HEK293 (cell line): ENCODE data around the gene ZNF618.

ENCODE experiments used
- CTCF ChIA-PET: fragments of 350-600 bp; formaldehyde crosslinking; extraction: SDS; loops from one replicate; lab custom pipeline; 2021; ENCODE audit warnings: antibody characterized with exemption; lab: Yijun Ruan, JAX
- POLR2A ChIA-PET: fragments of 300-600 bp; formaldehyde crosslinking; extraction: SDS; loops from one replicate; lab custom pipeline; 2020; ENCODE audit warnings: antibody characterized with exemption, inconsistent platforms; lab: Yijun Ruan, JAX
- H3K27ac ChIP-seq: fragments of 200-500 bp; sonication (Bioruptor generic); 2 replicates; pipeline ENCODE4 v1.5.1; 2014; ENCODE audit warnings: low read depth, low read length, control low read depth, inconsistent platforms; ENCODE audit errors: extremely low read depth
- H3K36me3 ChIP-seq, 2 experiments: fragments of 200-500 bp in 1 of 2; sonication (Bioruptor generic) in 1 of 2; 1 replicate in 1 of 2; 2 replicates in 1 of 2; pipeline ENCODE4 v1.5.1; 2014 to 2017; ENCODE audit warnings: inconsistent platforms in 2 of 2, low read length in 2 of 2; ENCODE audit not compliant: control insufficient read depth in 2 of 2, insufficient read depth in 1 of 2
- H3K4me1 ChIP-seq: fragments of 200-500 bp; sonication (Bioruptor generic); 2 replicates; pipeline ENCODE4 v1.5.1; 2014; ENCODE audit warnings: mild to moderate bottlenecking, low read length, inconsistent platforms; ENCODE audit not compliant: control insufficient read depth, insufficient read depth
- H3K4me3 ChIP-seq: 2 replicates; pipeline ENCODE4 v1.5.1; 2011; ENCODE audit warnings: low read depth, mild to moderate bottlenecking, control low read depth, low read length, moderate library complexity
- H3K9me3 ChIP-seq: fragments of 200-500 bp; sonication (Bioruptor generic); 2 replicates; pipeline ENCODE4 v1.5.1; 2014; ENCODE audit warnings: low read depth, low read length, inconsistent platforms; ENCODE audit not compliant: control insufficient read depth, insufficient read depth
- BCL11A ChIP-seq: fragments of 450-650 bp; formaldehyde crosslinking; IDR thresholded peaks from 2 replicates; pipeline ENCODE4 v1.5.1; 2016; ENCODE audit warnings: low read depth, missing biosample characterization, missing genetic modification characterization
- OVOL3 ChIP-seq: fragments of 450-650 bp; formaldehyde crosslinking; IDR thresholded peaks from 2 replicates; pipeline ENCODE4 v1.5.1; 2016; ENCODE audit warnings: missing biosample characterization, missing genetic modification characterization
- ZBTB21 ChIP-seq: fragments of 450-650 bp; formaldehyde crosslinking; IDR thresholded peaks from 2 replicates; pipeline ENCODE4 v1.5.1; 2017; ENCODE audit warnings: missing biosample characterization, missing genetic modification characterization
- ZNF155 ChIP-seq: fragments of 450-650 bp; formaldehyde crosslinking; IDR thresholded peaks from 2 replicates; pipeline ENCODE4 v1.5.1; 2016; ENCODE audit warnings: missing biosample characterization, missing genetic modification characterization
- ZNF211 ChIP-seq: fragments of 450-650 bp; formaldehyde crosslinking; IDR thresholded peaks from 2 replicates; pipeline ENCODE4 v1.5.1; 2016; ENCODE audit warnings: low read depth, missing biosample characterization, missing genetic modification characterization
- ZNF239 ChIP-seq: fragments of 450-650 bp; formaldehyde crosslinking; IDR thresholded peaks from 2 replicates; pipeline ENCODE4 v1.5.1; 2016; ENCODE audit warnings: missing biosample characterization, missing genetic modification characterization
- ZNF324 ChIP-seq: fragments of 450-650 bp; formaldehyde crosslinking; IDR thresholded peaks from 2 replicates; pipeline ENCODE4 v1.5.1; 2016; ENCODE audit warnings: missing biosample characterization, missing genetic modification characterization
- ZNF510 ChIP-seq: fragments of 450-650 bp; formaldehyde crosslinking; IDR thresholded peaks from 2 replicates; pipeline ENCODE4 v1.5.1; 2018; ENCODE audit warnings: mild to moderate bottlenecking, missing genetic modification characterization, missing biosample characterization; ENCODE audit not compliant: insufficient replicate concordance
- ZNF548 ChIP-seq: fragments of 450-650 bp; formaldehyde crosslinking; IDR thresholded peaks from 2 replicates; pipeline ENCODE4 v1.5.1; 2016; ENCODE audit warnings: missing biosample characterization, missing genetic modification characterization
- ZNF600 ChIP-seq: fragments of 450-650 bp; formaldehyde crosslinking; IDR thresholded peaks from 2 replicates; pipeline ENCODE4 v1.5.1; 2016; ENCODE audit warnings: missing biosample characterization, missing genetic modification characterization
- ZNF626 ChIP-seq: fragments of 450-650 bp; sonication (Bioruptor Pico); formaldehyde crosslinking; IDR thresholded peaks from 2 replicates; pipeline ENCODE4 v1.5.1; 2018; ENCODE audit warnings: missing biosample characterization, missing genetic modification characterization, inconsistent platforms
- ZNF629 ChIP-seq: fragments of 450-650 bp; formaldehyde crosslinking; IDR thresholded peaks from 2 replicates; pipeline ENCODE4 v1.5.1; 2017; ENCODE audit warnings: missing biosample characterization, missing genetic modification characterization
- ZNF747 ChIP-seq: fragments of 450-650 bp; formaldehyde crosslinking; IDR thresholded peaks from 2 replicates; pipeline ENCODE4 v1.5.1; 2016; ENCODE audit warnings: missing biosample characterization, missing genetic modification characterization
- TF ChIP-seq, protein P1 (sequence below): fragments of 450-650 bp; formaldehyde crosslinking; IDR thresholded peaks from 2 replicates; pipeline ENCODE4 v1.5.1; 2016; ENCODE audit warnings: missing biosample characterization, missing genetic modification characterization, borderline replicate concordance
- TF ChIP-seq, protein P2 (sequence below): fragments of 450-650 bp; formaldehyde crosslinking; IDR thresholded peaks from 2 replicates; pipeline ENCODE4 v1.5.1; 2017; ENCODE audit warnings: missing biosample characterization, missing genetic modification characterization
- TF ChIP-seq, protein P3 (sequence below): sonication (generic); formaldehyde crosslinking; IDR thresholded peaks from 2 replicates; pipeline ENCODE4 v1.8.1; 2022; ENCODE audit warnings: mild to moderate bottlenecking, moderate library complexity, missing genetic modification reagents
- TF ChIP-seq, protein P4 (sequence below): fragments of 450-650 bp; formaldehyde crosslinking; IDR thresholded peaks from 2 replicates; pipeline ENCODE4 v1.5.1; 2016; ENCODE audit warnings: missing biosample characterization, missing genetic modification characterization
- TF ChIP-seq, protein P5 (sequence below): fragments of 450-650 bp; formaldehyde crosslinking; IDR thresholded peaks from 2 replicates; pipeline ENCODE4 v1.5.1; 2016; ENCODE audit warnings: missing biosample characterization, missing genetic modification characterization
- TF ChIP-seq, protein P6 (sequence below): fragments of 450-650 bp; formaldehyde crosslinking; IDR thresholded peaks from 2 replicates; pipeline ENCODE4 v1.5.1; 2016; ENCODE audit warnings: missing biosample characterization, missing genetic modification characterization

The ZNF618 gene

DNA sequence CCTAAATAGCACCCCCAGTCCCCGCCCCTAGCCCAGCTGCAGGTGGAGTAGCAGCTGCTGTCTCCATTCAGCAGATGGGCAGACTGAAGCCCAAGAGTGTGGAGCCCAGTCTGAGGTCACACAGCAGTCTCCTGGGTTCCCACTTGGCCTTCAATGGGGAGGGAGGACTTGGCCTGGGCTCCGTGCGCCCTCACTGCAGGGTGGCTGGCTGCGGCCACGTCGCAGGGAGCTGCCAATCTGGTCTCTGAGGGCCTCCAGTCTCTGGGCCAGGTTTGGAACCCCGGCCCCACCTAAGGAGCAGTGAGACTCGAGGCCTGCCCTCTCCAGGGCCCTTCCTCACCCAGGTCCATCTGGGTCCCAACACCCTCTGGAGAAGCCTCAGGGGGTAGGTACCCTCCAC lies 215.6 kb downstream of the ZNF618 start:
- CTCF ChIA-PET: interaction anchor here (0.6 to 1.4 kb wide), 4 partner anchors 9 to 16 kb away, joined by 3 to 11 read pairs (median 6); no protein-coding TSS in a partner anchor
- Histone ChIP-seq H3K27ac (no peak overlapping the region), H3K4me3 (no peak overlapping the region), H3K9me3 (no peaks in the 10 kb centered on the region), H3K4me1 (no peaks in the 10 kb centered on the region), H3K36me3 (no peaks in the 10 kb centered on the region)
- POLR2A ChIA-PET: no interaction called here
- TF ChIP-seq ZNF600 (no peak), ZNF324 (tag by site-specific recombination) (no peak), ZNF510 (tag by site-specific recombination) (no peak)
- TF ChIP-seq, protein P1, sequence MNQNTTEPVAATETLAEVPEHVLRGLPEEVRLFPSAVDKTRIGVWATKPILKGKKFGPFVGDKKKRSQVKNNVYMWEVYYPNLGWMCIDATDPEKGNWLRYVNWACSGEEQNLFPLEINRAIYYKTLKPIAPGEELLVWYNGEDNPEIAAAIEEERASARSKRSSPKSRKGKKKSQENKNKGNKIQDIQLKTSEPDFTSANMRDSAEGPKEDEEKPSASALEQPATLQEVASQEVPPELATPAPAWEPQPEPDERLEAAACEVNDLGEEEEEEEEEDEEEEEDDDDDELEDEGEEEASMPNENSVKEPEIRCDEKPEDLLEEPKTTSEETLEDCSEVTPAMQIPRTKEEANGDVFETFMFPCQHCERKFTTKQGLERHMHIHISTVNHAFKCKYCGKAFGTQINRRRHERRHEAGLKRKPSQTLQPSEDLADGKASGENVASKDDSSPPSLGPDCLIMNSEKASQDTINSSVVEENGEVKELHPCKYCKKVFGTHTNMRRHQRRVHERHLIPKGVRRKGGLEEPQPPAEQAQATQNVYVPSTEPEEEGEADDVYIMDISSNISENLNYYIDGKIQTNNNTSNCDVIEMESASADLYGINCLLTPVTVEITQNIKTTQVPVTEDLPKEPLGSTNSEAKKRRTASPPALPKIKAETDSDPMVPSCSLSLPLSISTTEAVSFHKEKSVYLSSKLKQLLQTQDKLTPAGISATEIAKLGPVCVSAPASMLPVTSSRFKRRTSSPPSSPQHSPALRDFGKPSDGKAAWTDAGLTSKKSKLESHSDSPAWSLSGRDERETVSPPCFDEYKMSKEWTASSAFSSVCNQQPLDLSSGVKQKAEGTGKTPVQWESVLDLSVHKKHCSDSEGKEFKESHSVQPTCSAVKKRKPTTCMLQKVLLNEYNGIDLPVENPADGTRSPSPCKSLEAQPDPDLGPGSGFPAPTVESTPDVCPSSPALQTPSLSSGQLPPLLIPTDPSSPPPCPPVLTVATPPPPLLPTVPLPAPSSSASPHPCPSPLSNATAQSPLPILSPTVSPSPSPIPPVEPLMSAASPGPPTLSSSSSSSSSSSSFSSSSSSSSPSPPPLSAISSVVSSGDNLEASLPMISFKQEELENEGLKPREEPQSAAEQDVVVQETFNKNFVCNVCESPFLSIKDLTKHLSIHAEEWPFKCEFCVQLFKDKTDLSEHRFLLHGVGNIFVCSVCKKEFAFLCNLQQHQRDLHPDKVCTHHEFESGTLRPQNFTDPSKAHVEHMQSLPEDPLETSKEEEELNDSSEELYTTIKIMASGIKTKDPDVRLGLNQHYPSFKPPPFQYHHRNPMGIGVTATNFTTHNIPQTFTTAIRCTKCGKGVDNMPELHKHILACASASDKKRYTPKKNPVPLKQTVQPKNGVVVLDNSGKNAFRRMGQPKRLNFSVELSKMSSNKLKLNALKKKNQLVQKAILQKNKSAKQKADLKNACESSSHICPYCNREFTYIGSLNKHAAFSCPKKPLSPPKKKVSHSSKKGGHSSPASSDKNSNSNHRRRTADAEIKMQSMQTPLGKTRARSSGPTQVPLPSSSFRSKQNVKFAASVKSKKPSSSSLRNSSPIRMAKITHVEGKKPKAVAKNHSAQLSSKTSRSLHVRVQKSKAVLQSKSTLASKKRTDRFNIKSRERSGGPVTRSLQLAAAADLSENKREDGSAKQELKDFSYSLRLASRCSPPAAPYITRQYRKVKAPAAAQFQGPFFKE (tag by site-specific recombination): no peak
- TF ChIP-seq, protein P2, sequence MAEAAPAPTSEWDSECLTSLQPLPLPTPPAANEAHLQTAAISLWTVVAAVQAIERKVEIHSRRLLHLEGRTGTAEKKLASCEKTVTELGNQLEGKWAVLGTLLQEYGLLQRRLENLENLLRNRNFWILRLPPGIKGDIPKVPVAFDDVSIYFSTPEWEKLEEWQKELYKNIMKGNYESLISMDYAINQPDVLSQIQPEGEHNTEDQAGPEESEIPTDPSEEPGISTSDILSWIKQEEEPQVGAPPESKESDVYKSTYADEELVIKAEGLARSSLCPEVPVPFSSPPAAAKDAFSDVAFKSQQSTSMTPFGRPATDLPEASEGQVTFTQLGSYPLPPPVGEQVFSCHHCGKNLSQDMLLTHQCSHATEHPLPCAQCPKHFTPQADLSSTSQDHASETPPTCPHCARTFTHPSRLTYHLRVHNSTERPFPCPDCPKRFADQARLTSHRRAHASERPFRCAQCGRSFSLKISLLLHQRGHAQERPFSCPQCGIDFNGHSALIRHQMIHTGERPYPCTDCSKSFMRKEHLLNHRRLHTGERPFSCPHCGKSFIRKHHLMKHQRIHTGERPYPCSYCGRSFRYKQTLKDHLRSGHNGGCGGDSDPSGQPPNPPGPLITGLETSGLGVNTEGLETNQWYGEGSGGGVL (tag by site-specific recombination): no peak

DNA sequence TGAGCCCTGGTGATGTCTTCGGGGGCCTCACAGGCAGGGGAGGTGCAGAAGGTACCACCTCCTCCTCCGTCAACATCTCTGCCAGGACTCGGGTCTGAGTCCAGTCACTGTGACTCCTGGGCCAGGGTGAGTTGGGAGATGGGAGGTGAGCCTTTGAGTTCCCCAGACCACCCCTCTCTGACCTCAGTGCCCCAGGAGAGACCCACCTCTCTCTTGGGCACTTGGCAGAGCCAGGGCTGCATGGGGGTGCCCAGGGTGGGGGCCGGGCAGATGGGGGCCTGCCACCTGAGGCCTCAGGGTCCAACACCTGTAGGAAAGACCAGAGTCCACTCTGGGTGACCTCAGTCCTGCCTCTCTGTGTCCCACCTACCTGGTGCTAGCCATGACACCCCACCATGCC lies 216.2 kb downstream of the ZNF618 start:
- no peak overlapping the region for H3K4me3 ChIP-seq
- no peak overlapping the region for H3K27ac ChIP-seq
- H3K36me3 ChIP-seq: no peaks in the 10 kb centered on the region
- H3K9me3 ChIP-seq: no peaks in the 10 kb centered on the region
- no peaks in the 10 kb centered on the region for H3K4me1 ChIP-seq
- POLR2A ChIA-PET: no interaction called here
- CTCF ChIA-PET: interaction anchor here (0.6 to 4.7 kb wide), 3 partner anchors 9 to 199 kb away, joined by 3 to 54 read pairs (median 3); no protein-coding TSS in a partner anchor
- TF ChIP-seq ZNF548 (tag by site-specific recombination) (no peak), ZNF155 (no peak), ZNF211 (tag by site-specific recombination) (no peak), ZNF239 (tag by site-specific recombination) (no peak), BCL11A (tag by site-specific recombination) (no peak), OVOL3 (no peak), ZNF747 (tag by site-specific recombination) (no peak), ZBTB21 (tag by site-specific recombination) (no peak), ZNF626 (no peak), ZNF629 (tag by site-specific recombination) (no peak)
- TF ChIP-seq, protein P3, sequence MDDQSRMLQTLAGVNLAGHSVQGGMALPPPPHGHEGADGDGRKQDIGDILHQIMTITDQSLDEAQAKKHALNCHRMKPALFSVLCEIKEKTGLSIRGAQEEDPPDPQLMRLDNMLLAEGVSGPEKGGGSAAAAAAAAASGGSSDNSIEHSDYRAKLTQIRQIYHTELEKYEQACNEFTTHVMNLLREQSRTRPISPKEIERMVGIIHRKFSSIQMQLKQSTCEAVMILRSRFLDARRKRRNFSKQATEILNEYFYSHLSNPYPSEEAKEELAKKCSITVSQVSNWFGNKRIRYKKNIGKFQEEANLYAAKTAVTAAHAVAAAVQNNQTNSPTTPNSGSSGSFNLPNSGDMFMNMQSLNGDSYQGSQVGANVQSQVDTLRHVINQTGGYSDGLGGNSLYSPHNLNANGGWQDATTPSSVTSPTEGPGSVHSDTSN (CRISPR knock-in tag): no peak
- TF ChIP-seq, protein P4, sequence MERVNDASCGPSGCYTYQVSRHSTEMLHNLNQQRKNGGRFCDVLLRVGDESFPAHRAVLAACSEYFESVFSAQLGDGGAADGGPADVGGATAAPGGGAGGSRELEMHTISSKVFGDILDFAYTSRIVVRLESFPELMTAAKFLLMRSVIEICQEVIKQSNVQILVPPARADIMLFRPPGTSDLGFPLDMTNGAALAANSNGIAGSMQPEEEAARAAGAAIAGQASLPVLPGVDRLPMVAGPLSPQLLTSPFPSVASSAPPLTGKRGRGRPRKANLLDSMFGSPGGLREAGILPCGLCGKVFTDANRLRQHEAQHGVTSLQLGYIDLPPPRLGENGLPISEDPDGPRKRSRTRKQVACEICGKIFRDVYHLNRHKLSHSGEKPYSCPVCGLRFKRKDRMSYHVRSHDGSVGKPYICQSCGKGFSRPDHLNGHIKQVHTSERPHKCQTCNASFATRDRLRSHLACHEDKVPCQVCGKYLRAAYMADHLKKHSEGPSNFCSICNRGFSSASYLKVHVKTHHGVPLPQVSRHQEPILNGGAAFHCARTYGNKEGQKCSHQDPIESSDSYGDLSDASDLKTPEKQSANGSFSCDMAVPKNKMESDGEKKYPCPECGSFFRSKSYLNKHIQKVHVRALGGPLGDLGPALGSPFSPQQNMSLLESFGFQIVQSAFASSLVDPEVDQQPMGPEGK (tag by site-specific recombination): no peak
- TF ChIP-seq, protein P5, sequence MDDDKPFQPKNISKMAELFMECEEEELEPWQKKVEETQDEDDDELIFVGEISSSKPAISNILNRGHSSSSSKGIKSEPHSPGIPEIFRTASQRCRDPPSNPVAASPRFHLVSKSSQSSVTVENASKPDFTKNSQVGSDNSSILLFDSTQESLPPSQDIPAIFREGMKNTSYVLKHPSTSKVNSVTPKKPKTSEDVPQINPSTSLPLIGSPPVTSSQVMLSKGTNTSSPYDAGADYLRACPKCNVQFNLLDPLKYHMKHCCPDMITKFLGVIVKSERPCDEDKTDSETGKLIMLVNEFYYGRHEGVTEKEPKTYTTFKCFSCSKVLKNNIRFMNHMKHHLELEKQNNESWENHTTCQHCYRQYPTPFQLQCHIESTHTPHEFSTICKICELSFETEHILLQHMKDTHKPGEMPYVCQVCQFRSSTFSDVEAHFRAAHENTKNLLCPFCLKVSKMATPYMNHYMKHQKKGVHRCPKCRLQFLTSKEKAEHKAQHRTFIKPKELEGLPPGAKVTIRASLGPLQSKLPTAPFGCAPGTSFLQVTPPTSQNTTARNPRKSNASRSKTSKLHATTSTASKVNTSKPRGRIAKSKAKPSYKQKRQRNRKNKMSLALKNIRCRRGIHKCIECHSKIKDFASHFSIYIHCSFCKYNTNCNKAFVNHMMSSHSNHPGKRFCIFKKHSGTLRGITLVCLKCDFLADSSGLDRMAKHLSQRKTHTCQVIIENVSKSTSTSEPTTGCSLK (tag by site-specific recombination): no peak
- TF ChIP-seq, protein P6, sequence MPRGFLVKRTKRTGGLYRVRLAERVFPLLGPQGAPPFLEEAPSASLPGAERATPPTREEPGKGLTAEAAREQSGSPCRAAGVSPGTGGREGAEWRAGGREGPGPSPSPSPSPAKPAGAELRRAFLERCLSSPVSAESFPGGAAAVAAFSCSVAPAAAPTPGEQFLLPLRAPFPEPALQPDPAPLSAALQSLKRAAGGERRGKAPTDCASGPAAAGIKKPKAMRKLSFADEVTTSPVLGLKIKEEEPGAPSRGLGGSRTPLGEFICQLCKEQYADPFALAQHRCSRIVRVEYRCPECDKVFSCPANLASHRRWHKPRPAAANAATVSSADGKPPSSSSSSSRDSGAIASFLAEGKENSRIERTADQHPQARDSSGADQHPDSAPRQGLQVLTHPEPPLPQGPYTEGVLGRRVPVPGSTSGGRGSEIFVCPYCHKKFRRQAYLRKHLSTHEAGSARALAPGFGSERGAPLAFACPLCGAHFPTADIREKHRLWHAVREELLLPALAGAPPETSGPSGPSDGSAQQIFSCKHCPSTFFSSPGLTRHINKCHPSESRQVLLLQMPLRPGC (tag by site-specific recombination): no peak
